ENCODE data around the gene CALN1. TPM values are rescaled to one million over a fixed set of nuclear protein-coding genes. Genes with fewer than 3 reads are reported as not detected.

CALN1 gene
- total and polyA plus RNA-seq, 2 of the 8 experiments (the other 6 are each of a cell fraction or from before 2014, with no cell fraction given), result 6.4 to 15.2 TPM

DNA sequence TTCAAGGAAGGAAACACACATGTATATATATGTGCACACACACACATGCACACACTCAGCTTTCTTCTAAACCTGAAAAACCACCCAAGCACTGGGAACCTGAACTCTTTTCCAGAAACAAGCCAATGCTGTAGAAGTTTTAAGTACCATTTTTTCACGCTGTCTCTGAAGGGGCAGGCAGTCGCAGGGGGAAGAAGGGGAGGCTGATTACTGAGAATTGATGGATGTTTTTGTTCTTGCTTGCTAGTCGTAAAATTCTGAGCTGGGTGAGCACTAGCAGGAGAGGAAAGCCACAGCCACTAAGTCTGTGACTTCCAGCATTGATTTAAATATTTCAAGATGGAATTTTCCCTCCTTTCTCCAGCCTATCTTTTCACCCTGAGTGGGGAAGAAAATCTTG, 391.8 kb downstream of the CALN1 start:
- FAIRE-seq, result no peak
- TF ChIP-seq YY1 (IDR thresholded peaks at IDR 0.05; ENCODE audit: low read depth, low read length) (no peak), BACH1 (IDR thresholded peaks at IDR 0.05; ENCODE audit: low read length) (no peak), CHD2 (IDR thresholded peaks at IDR 0.05; ENCODE audit: low read length) (no peak), KDM5A (IDR thresholded peaks at IDR 0.05; ENCODE audit: low read length) (no peak), TBP (IDR thresholded peaks at IDR 0.05; ENCODE audit: low read depth, low read length) (no peak), KDM1A (IDR thresholded peaks at IDR 0.05; ENCODE audit: borderline replicate concordance, low read length) (no peak), SUZ12 (IDR thresholded peaks at IDR 0.05; ENCODE audit: low read length) (no peak), SIX5 (IDR thresholded peaks at IDR 0.05; ENCODE audit: low read depth, low read length) (no peak), CHD1 (IDR thresholded peaks at IDR 0.05; ENCODE audit: low read depth, low read length) (no peak), NRF1 (IDR thresholded peaks at IDR 0.05; ENCODE audit: low read depth, low read length) (no peak), JUND (IDR thresholded peaks at IDR 0.05; ENCODE audit: low read length) (no peak)
- TF ChIP-seq, protein P1, sequence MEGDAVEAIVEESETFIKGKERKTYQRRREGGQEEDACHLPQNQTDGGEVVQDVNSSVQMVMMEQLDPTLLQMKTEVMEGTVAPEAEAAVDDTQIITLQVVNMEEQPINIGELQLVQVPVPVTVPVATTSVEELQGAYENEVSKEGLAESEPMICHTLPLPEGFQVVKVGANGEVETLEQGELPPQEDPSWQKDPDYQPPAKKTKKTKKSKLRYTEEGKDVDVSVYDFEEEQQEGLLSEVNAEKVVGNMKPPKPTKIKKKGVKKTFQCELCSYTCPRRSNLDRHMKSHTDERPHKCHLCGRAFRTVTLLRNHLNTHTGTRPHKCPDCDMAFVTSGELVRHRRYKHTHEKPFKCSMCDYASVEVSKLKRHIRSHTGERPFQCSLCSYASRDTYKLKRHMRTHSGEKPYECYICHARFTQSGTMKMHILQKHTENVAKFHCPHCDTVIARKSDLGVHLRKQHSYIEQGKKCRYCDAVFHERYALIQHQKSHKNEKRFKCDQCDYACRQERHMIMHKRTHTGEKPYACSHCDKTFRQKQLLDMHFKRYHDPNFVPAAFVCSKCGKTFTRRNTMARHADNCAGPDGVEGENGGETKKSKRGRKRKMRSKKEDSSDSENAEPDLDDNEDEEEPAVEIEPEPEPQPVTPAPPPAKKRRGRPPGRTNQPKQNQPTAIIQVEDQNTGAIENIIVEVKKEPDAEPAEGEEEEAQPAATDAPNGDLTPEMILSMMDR (IDR thresholded peaks at IDR 0.05; ENCODE audit: control extremely low read depth in 1 of 3, insufficient read depth in 1 of 3, low read depth in 1 of 3, low read length in 3 of 3), result no peak
- POLR2A ChIA-PET (ENCODE audit: partially characterized antibody), result no interaction called here

More for the DNA sequence above, 391.8 kb downstream of the CALN1 start:
- no peaks in the 10 kb centered on the region for H3K79me2 ChIP-seq (ENCODE audit: control insufficient read depth in 1 of 2, insufficient read depth in 2 of 2, low read length in 2 of 2)
- no peak overlapping the region for H3K27ac ChIP-seq (ENCODE audit: low read depth, low read length)
- DNase-seq (ENCODE audit: low read depth in 1 of 2, low spot score in 2 of 2), result no peak
- no peaks in the 10 kb centered on the region for H4K20me1 ChIP-seq (replicated peaks in 1 of 2; ENCODE audit: control insufficient read depth in 1 of 2, insufficient read depth in 2 of 2, low read length in 2 of 2)
- H3K23ac ChIP-seq (ENCODE audit: insufficient read length), result no peak overlapping the region
- no peaks in the 10 kb centered on the region for H3K4me1 ChIP-seq (replicated peaks in 1 of 4; ENCODE audit: control insufficient read depth in 3 of 4, insufficient read depth in 4 of 4, low read length in 3 of 4)
- no peak overlapping the region for H3K56ac ChIP-seq (replicated peaks; ENCODE audit: insufficient read length, low read depth, low read length)
- H3K9ac ChIP-seq (replicated peaks in 1 of 4; ENCODE audit: extremely low read depth in 1 of 4, low read depth in 3 of 4, low read length in 3 of 4), result no peak overlapping the region
- no peak overlapping the region for H2AFZ ChIP-seq (ENCODE audit: low read length)
- H3K9me3 ChIP-seq (ENCODE audit: insufficient read depth in 2 of 2, low read depth in 1 of 2, low read length in 1 of 2), result no peaks in the 10 kb centered on the region
- no peak overlapping the region for H2AK5ac ChIP-seq (ENCODE audit: low read depth, low read length)
- no peaks in the 10 kb centered on the region for H3K79me1 ChIP-seq (ENCODE audit: low read depth, low read length)
- no peak overlapping the region for H4K8ac ChIP-seq (ENCODE audit: extremely low read depth, insufficient read depth, low read length)
- CTCF ChIA-PET (ENCODE audit: partially characterized antibody), result interaction anchor here (2.0 kb wide), 1 partner anchor 95 kb away, joined by 5 read pairs; no protein-coding TSS in a partner anchor
- no peak overlapping the region for H2BK5ac ChIP-seq (ENCODE audit: low read depth, low read length)
- no peak overlapping the region for H2BK120ac ChIP-seq (replicated peaks; ENCODE audit: low read depth, low read length)
- no peak overlapping the region for H2BK15ac ChIP-seq (ENCODE audit: low read length)
- H3K4ac ChIP-seq (replicated peaks; ENCODE audit: insufficient read length, low read depth, low read length), result no peak overlapping the region
- H3K4me2 ChIP-seq (ENCODE audit: insufficient read depth in 1 of 2, low read depth in 2 of 2, low read length in 2 of 2), result no peak overlapping the region
- no peak overlapping the region for H2BK20ac ChIP-seq (ENCODE audit: low read length)
- H3K27me3 ChIP-seq (replicated peaks in 1 of 4; ENCODE audit: control insufficient read depth in 3 of 4, extremely low read depth in 1 of 4, insufficient read depth in 3 of 4, low read length in 3 of 4), result no peaks in the 10 kb centered on the region
- WGBS, 2 experiments (ENCODE audit: extremely low coverage in 1 of 2, insufficient coverage in 1 of 2, insufficient read length in 1 of 2, insufficient replicate concordance in 2 of 2, low coverage in 1 of 2, low lambda C conversion rate in 2 of 2, missing lambda C conversion rate in 1 of 2), result 92% methylated on average over 3 of the region's 3 CpGs; no CpG with 5 or more reads in 1 of the 2 experiments
- H3K14ac ChIP-seq (ENCODE audit: insufficient read length), result no peak overlapping the region
- H4K91ac ChIP-seq (replicated peaks; ENCODE audit: insufficient read length, low read length), result no peak overlapping the region
- no peaks in the 10 kb centered on the region for H3K23me2 ChIP-seq (ENCODE audit: low read depth, low read length)
- no peak overlapping the region for H4K5ac ChIP-seq (ENCODE audit: insufficient read length, low read depth, low read length)
- H3K36me3 ChIP-seq (ENCODE audit: control insufficient read depth in 2 of 4, insufficient read depth in 4 of 4, low read length in 3 of 4), result no peaks in the 10 kb centered on the region
- no peak overlapping the region for H3K18ac ChIP-seq (ENCODE audit: extremely low read depth, low read length)
- H3K4me3 ChIP-seq (ENCODE audit: extremely low read depth in 1 of 4, insufficient read depth in 2 of 4, low read depth in 3 of 4, low read length in 4 of 4), result no peak overlapping the region
- H2BK12ac ChIP-seq (ENCODE audit: low read depth, low read length), result no peak overlapping the region

Data from H1 (cell line).